GM12878 (cell line): ENCODE results near the gene GALNT9. TPM values are rescaled to one million over a fixed set of nuclear protein-coding genes. Genes with fewer than 3 reads are reported as not detected.

Experiments used
- ATAC-seq: fragments of 200-7000 bp; cut with Tn5 transposase; 3 replicates; pipeline ENCODE4 v1.9.1; 2020; ENCODE audit warnings: mild to moderate bottlenecking, moderate library complexity
- BruUV-seq: library from RNA; stranded (reverse); fragments of 400-500 nt; replicated peaks from 2 replicates; lab custom pipeline; 2021; lab: Mats Ljungman, UMichigan
- CTCF ChIA-PET: fragments of 300-600 bp; sonication (Branson Sonifier 250); formaldehyde crosslinking; extraction: SDS; loops from one replicate; lab custom pipeline; 2021; ENCODE audit warnings: inconsistent platforms; lab: Yijun Ruan, JAX
- POLR2A ChIA-PET: fragments of 350-600 bp; formaldehyde crosslinking; extraction: SDS; loops from one replicate; lab custom pipeline; 2021; ENCODE audit warnings: inconsistent platforms; lab: Charles Lee
- RAD21 ChIA-PET: fragments of 300-600 bp; sonication (Branson Sonifier 250); formaldehyde crosslinking; loops from one replicate; lab custom pipeline; 2023; ENCODE audit warnings: antibody characterized with exemption; ENCODE audit not compliant: unreplicated experiment; lab: Charles Lee
- SMC1A ChIA-PET: fragments of 300-600 bp; sonication (Branson Sonifier 250); formaldehyde crosslinking; loops from one replicate; lab custom pipeline; 2023; ENCODE audit not compliant: unreplicated experiment, uncharacterized antibody; lab: Charles Lee
- DNase-seq: peaks from one replicate; pipeline ENCODE4 v3.0.0-alpha.2; 2011; ENCODE audit warnings: low read depth, low spot score
- FAIRE-seq: peaks from 3 replicates; lab custom pipeline; 2011; peaks lifted over from hg19 to GRCh38; lab: Jason Lieb, UNC
- H2AFZ ChIP-seq: 2 replicates; pipeline ENCODE4 v1.6.0; 2011; ENCODE audit warnings: low read depth, low read length, control low read depth; ENCODE audit not compliant: control insufficient read depth
- H3K27ac ChIP-seq: 2 replicates; pipeline ENCODE4 v1.5.1; 2011; ENCODE audit warnings: control low read depth; ENCODE audit not compliant: control insufficient read depth, insufficient read depth
- H3K27me3 ChIP-seq, 2 experiments: replicated peaks in 1 of 2; 2 replicates each; pipeline versions ENCODE4 v1.6.0 to v1.6.1; 2011; ENCODE audit warnings: low read length in 1 of 2; ENCODE audit not compliant: control insufficient read depth in 2 of 2, insufficient read depth in 2 of 2
- H3K36me3 ChIP-seq, 2 experiments: 2 replicates each; pipeline ENCODE4 v1.5.1; 2011; ENCODE audit warnings: low read length in 1 of 2; ENCODE audit not compliant: control insufficient read depth in 2 of 2, insufficient read depth in 2 of 2
- H3K4me1 ChIP-seq: 2 replicates; pipeline ENCODE4 v1.6.1; 2011; ENCODE audit warnings: mild to moderate bottlenecking, low read length, moderate library complexity, mixed read lengths; ENCODE audit not compliant: control insufficient read depth, insufficient read depth
- H3K4me2 ChIP-seq: 2 replicates; pipeline ENCODE4 v1.6.0; 2011; ENCODE audit warnings: control low read depth; ENCODE audit not compliant: control insufficient read depth, insufficient read depth
- H3K4me3 ChIP-seq: fragments of 200-600 bp; sonication (generic); 2 replicates; pipeline ENCODE4 v1.5.1; 2016
- H3K79me2 ChIP-seq: 2 replicates; pipeline ENCODE4 v1.6.0; 2011; ENCODE audit warnings: low read length; ENCODE audit not compliant: control insufficient read depth, insufficient read depth
- H3K9ac ChIP-seq: 2 replicates; pipeline ENCODE4 v1.8.0; 2011; ENCODE audit warnings: low read length, control low read depth, mixed read lengths; ENCODE audit not compliant: control insufficient read depth, insufficient read depth
- H3K9me3 ChIP-seq: replicated peaks from 3 replicates; pipeline ENCODE4 v1.5.1; 2011; ENCODE audit warnings: mild to moderate bottlenecking, low read length; ENCODE audit not compliant: control insufficient read depth, insufficient read depth
- H4K20me1 ChIP-seq: 2 replicates; pipeline ENCODE4 v1.6.0; 2011; ENCODE audit not compliant: control insufficient read depth, insufficient read depth
- GABPA ChIP-seq: IDR thresholded peaks from 2 replicates; pipeline ENCODE4 v1.6.1; 2014; ENCODE audit warnings: antibody characterized with exemption, low read depth, mild to moderate bottlenecking, inconsistent platforms
- HDGF ChIP-seq: fragments of 450-650 bp; IDR thresholded peaks from 2 replicates; pipeline ENCODE4 v1.6.1; 2016; ENCODE audit warnings: antibody characterized with exemption
- IKZF1 ChIP-seq: fragments of 450-650 bp; conservative IDR thresholded peaks from 2 replicates; pipeline ENCODE4 v1.6.1; 2017; ENCODE audit warnings: antibody characterized with exemption, mild to moderate bottlenecking
- IKZF2 ChIP-seq, 2 experiments: fragments of 450-650 bp; IDR thresholded peaks; 2 replicates each; pipeline ENCODE4 v1.6.1; 2017; ENCODE audit warnings: mild to moderate bottlenecking in 2 of 2, moderate library complexity in 2 of 2
- NR2C2 ChIP-seq: IDR thresholded peaks from 2 replicates; pipeline ENCODE4 v1.6.1; 2011; ENCODE audit warnings: borderline replicate concordance, low read depth; ENCODE audit not compliant: control insufficient read depth, insufficient read length
- POLR2A ChIP-seq: IDR thresholded peaks from 2 replicates; pipeline ENCODE4 v1.6.1; 2011; ENCODE audit warnings: low read depth, mild to moderate bottlenecking, low read length
- SREBF1 ChIP-seq: IDR thresholded peaks from 2 replicates; pipeline ENCODE4 v1.6.1; 2012; ENCODE audit warnings: mild to moderate bottlenecking, low read length
- WGBS: methylation state at CpG from one replicate; pipeline ENCODE4 v1.1.6; 2016; ENCODE audit warnings: low lambda C conversion rate; ENCODE audit not compliant: insufficient replicate concordance, insufficient coverage; ENCODE audit errors: missing lambda C conversion rate; 5-methylcytosine and 5-hydroxymethylcytosine counted together
- in situ Hi-C: fragments of 300-500 bp; cut with MboI; formaldehyde crosslinking; loops from 9 replicates; pipeline ENCODE4 v1.14.3; 2018; ENCODE audit warnings: mixed read lengths
- intact Hi-C: fragments of 100-400 bp; cut with micrococcal nuclease; formaldehyde crosslinking; loops from one replicate; pipeline ENCODE4 v1.14.2; 2022; ENCODE audit not compliant: unreplicated experiment
- polyA plus RNA-seq, 11 experiments: library from polyadenylated mRNA; depleted of rRNA in 4 of 11; unstranded in 6 of 11; stranded (reverse) in 5 of 11; fragments of >200 nt; fragmentation: Nextera tagmentation in 4 of 11; fragmentation: Illumina TruSeq in 1 of 11; extraction: Ambion mirVana in 4 of 11; extraction: Trizol in 1 of 11; gene quantifications; 1 replicate in 1 of 11; 2 replicates in 10 of 11; pipeline versions ENCODE4 v1.2.1 to v1.2.3, GENCODE V29; 2011 to 2016; ENCODE audit warnings: inconsistent platforms in 2 of 11, missing spikeins in 2 of 11, low read depth in 1 of 11
- total RNA-seq, 4 experiments: library from RNA; depleted of rRNA in 3 of 4; stranded (reverse); fragments of >200 nt in 3 of 4; fragmentation: Illumina TruSeq in 1 of 4; extraction: Trizol in 1 of 4; gene quantifications; 2 replicates each; pipeline versions ENCODE4 v1.2.1 to v1.2.3, GENCODE V29; 2013 to 2021
- TF ChIP-seq, protein P1 (sequence below): fragments of 450-650 bp; IDR thresholded peaks from 2 replicates; pipeline ENCODE4 v1.6.1; 2017; ENCODE audit warnings: mild to moderate bottlenecking

The GALNT9 gene
- total and polyA plus RNA-seq, 10 of the 15 experiments (the other 5 are each of a cell fraction or from before 2014, with no cell fraction given): 0.04 TPM; not detected in 9

DNA sequence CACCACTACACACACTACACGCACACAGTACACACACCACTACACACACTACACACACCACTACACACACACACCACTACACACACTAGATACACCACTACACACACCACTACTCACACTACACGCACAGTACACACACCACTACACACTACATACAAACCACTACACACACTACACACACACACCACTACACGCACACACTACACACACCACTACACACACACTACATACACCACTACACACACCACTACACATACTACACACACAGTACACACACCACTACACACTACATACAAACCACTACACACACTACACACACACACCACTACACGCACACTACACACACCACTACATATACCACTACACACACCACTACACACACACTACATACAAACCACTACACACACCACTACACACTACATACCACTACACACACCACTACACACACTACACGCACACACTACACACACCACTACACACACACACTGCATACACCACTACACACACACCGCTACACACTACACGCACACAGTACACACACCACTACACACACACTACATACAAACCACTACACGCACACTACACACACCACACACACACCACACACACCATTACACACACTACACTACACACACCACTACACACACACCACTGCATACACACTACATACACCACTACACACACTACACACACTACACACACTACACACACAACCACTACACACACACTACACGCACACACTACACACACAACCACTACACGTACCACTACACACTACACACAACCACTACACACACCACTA is 173.4 kb downstream of the GALNT9 start:
- DNase-seq (no peak), FAIRE-seq (peak; percentile 71), ATAC-seq (no peak)
- WGBS: 94% methylated on average over 9 of the region's 10 CpGs
- Histone ChIP-seq H4K20me1 (peaks cover 3% of the 10 kb centered on the region; the same call in 1 of the 2 replicates), H3K36me3 (peaks cover 3 to 12% of the 10 kb centered on the region in 2 experiments), H3K9ac (no peak overlapping the region), H3K27me3 (no peaks in the 10 kb centered on the region), H3K27ac (no peak overlapping the region), H3K9me3 (peaks cover 8% of the 10 kb centered on the region), H3K4me3 (no peak overlapping the region), H3K4me1 (no peaks in the 10 kb centered on the region), H3K4me2 (no peak overlapping the region), H3K79me2 (no peaks in the 10 kb centered on the region), H2AFZ (no peak overlapping the region)
- intact Hi-C loops (loop anchor here (2.0 kb wide), 2 partner anchors 63 to 259 kb away; no protein-coding TSS in a partner anchor), in situ Hi-C loops (no loop called here)
- TF ChIP-seq HDGF: peak; percentile 58; the same call in 1 of the 2 replicates
- no peak for TF ChIP-seq GABPA
- ChIA-PET SMC1A (no interaction called here), CTCF (no interaction called here), RAD21 (no interaction called here), POLR2A (no interaction called here)
- BruUV-seq: no TSS peak

DNA sequence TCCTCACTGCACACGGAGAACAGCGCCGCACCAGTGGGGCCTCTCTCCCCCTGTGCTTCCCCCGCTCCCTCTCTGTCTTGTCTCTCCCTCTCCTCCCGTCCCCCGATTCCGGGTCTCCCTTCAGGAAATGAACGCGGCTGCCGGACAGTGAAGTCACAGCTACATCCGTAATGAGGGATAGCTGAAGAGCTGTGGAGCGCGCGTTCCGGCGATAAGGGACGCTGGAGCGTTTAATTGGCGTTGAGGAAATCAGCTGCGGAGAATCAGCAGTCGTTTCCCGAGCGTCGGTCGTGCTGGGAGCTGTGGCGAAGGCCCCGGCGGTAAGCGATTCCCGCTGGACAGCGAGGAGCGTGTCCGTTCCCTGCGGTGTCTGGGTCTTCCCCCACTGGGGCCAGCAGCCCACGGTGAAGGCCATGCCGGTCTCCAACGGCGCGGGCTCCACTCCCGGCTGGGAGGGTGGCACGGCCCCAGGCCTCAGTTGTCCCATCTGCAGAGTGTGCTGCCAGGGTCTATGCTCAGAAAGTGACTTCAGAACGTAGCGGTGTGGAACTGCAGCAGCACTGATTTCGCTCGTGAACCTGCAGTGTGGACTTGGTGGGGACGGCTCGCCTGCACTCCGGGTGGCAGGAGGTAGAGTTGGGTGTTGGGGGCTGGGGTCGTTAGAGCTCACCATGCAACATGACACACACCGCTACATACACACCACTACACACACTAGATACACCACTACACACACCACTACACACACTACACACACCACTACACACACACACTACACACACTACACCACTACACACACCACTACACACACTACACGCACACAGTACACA is 174.2 kb downstream of the GALNT9 start:
- in situ Hi-C loops: no loop called here
- 95% methylated on average over 51 of the region's 51 CpGs for WGBS
- Histone ChIP-seq H3K27me3 (no peaks in the 10 kb centered on the region), H3K4me1 (no peaks in the 10 kb centered on the region), H4K20me1 (peaks cover 3% of the 10 kb centered on the region; the same call in 1 of the 2 replicates), H3K9me3 (peaks cover 8% of the 10 kb centered on the region), H3K9ac (no peak overlapping the region), H3K4me3 (no peak overlapping the region), H3K4me2 (no peak overlapping the region), H3K79me2 (no peaks in the 10 kb centered on the region), H3K27ac (no peak overlapping the region), H2AFZ (no peak overlapping the region), H3K36me3 (peaks cover 3 to 12% of the 10 kb centered on the region in 2 experiments)
- TF ChIP-seq POLR2A (peak; percentile 21; the same call in 1 of the 2 replicates), IKZF1 (0 out of 2 replicates have a peak, but pooled peaks have one; percentile 27), SREBF1 (no peak), IKZF2 (IDR thresholded peaks at IDR 0.05) (peak in 1 of 2 experiments; percentile 23; a peak in 1 of 4 replicates), NR2C2 (no peak)
- TF ChIP-seq, protein P1, sequence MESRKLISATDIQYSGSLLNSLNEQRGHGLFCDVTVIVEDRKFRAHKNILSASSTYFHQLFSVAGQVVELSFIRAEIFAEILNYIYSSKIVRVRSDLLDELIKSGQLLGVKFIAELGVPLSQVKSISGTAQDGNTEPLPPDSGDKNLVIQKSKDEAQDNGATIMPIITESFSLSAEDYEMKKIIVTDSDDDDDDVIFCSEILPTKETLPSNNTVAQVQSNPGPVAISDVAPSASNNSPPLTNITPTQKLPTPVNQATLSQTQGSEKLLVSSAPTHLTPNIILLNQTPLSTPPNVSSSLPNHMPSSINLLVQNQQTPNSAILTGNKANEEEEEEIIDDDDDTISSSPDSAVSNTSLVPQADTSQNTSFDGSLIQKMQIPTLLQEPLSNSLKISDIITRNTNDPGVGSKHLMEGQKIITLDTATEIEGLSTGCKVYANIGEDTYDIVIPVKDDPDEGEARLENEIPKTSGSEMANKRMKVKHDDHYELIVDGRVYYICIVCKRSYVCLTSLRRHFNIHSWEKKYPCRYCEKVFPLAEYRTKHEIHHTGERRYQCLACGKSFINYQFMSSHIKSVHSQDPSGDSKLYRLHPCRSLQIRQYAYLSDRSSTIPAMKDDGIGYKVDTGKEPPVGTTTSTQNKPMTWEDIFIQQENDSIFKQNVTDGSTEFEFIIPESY: peak; percentile 27
- BruUV-seq: no TSS peak
- ATAC-seq: no peak
- intact Hi-C loops: loop anchor here (1.0 to 5.0 kb wide), 4 partner anchors 64 to 460 kb away; no protein-coding TSS in a partner anchor
- RAD21 ChIA-PET: no interaction called here
- SMC1A ChIA-PET: no interaction called here
- peak; percentile 64 for FAIRE-seq
- POLR2A ChIA-PET: no interaction called here
- CTCF ChIA-PET: no interaction called here
- DNase-seq: no peak
